NCI-H2029 treated with DMSO at 0.1 percent for 48 hours (cell line): Measurements from ENCODE around the gene LCN10.
"Not testable (repeated sequence)": the region's sequence is repeated elsewhere in the genome, so short reads cannot be mapped to it uniquely, and the experiment has no call there.

ENCODE experiments used
- DNase-seq: peaks from one replicate; lab custom pipeline; 2025; lab: John Stamatoyannopoulos, UW

The LCN10 gene

GRCh38 chr9:136742591-136743391, at the start of gene LCN10:
LCN10 (minus strand) TSS chr9:136742940; CDS start chr9:136742903, 37 bp downstream.
- peak; percentile 39 for DNase-seq

- DNase-seq, result peak; percentile 35
Measured at GRCh38 chr9:136791516-136792276, 49.0 kb upstream of the LCN10 start.

- peak; percentile 96 for DNase-seq
Measured at GRCh38 chr9:136790640-136791515, 48.1 kb upstream of the LCN10 start, which contains the start of gene TMEM141. TMEM141 (plus strand) TSS chr9:136791344; CDS start chr9:136791371, 27 bp downstream.

- no peak for DNase-seq
Measured at GRCh38 chr9:136789523-136789937, 46.8 kb upstream of the LCN10 start.

GRCh38 chr9:136788644-136789522, 46.1 kb upstream of the LCN10 start:
- not testable (repeated sequence) for DNase-seq

GRCh38 chr9:136787690-136788400, 45.1 kb upstream of the LCN10 start:
- DNase-seq, result peak; percentile 81

- not testable (repeated sequence) for DNase-seq
Measured at GRCh38 chr9:136786983-136787382, 44.2 kb upstream of the LCN10 start.

- DNase-seq, result no peak
Measured at GRCh38 chr9:136786451-136786850, 43.7 kb upstream of the LCN10 start.

- not testable (repeated sequence) for DNase-seq
Measured at GRCh38 chr9:136785565-136786355, 43.0 kb upstream of the LCN10 start.

GRCh38 chr9:136784997-136785361, 42.2 kb upstream of the LCN10 start:
- DNase-seq, result no peak

GRCh38 chr9:136784249-136784996, 41.7 kb upstream of the LCN10 start:
- no peak for DNase-seq

GRCh38 chr9:136782452-136782851, 39.7 kb upstream of the LCN10 start:
- no peak for DNase-seq

GRCh38 chr9:136779808-136780207, 37.1 kb upstream of the LCN10 start:
- no peak for DNase-seq

- no peak for DNase-seq
Measured at GRCh38 chr9:136777359-136777758, 34.6 kb upstream of the LCN10 start.

GRCh38 chr9:136776947-136777346, 34.2 kb upstream of the LCN10 start:
- no peak for DNase-seq

- no peak for DNase-seq
Measured at GRCh38 chr9:136775191-136775590, 32.5 kb upstream of the LCN10 start.

- no peak for DNase-seq
Measured at GRCh38 chr9:136774416-136775045, 31.8 kb upstream of the LCN10 start.

- no peak for DNase-seq
Measured at GRCh38 chr9:136773386-136774044, 30.8 kb upstream of the LCN10 start.
